Liver (tissue), 9 donors: ENCODE data around the gene ARHGEF9. TPM values are rescaled to one million over a fixed set of nuclear protein-coding genes. Genes with fewer than 3 reads are reported as not detected.

Experiments used
- DNase-seq: peaks from one replicate; pipeline ENCODE4 v3.0.0-alpha.2; 2017; ENCODE audit warnings: low spot score
- H3K27ac ChIP-seq, 2 donors: one replicate each; pipeline ENCODE4 v1.7.0; 2013; ENCODE audit warnings: inconsistent platforms in 2 of 2, low read length in 2 of 2, control low read depth in 1 of 2, low read depth in 1 of 2, mild to moderate bottlenecking in 1 of 2
- H3K27me3 ChIP-seq, 4 donors: one replicate each; pipeline versions ENCODE4 v1.6.1 to v1.7.0; 2013; ENCODE audit warnings: low read length in 3 of 4, inconsistent platforms in 1 of 4, mild to moderate bottlenecking in 1 of 4, moderate library complexity in 1 of 4; ENCODE audit not compliant: control insufficient read depth in 4 of 4, insufficient read depth in 4 of 4
- H3K36me3 ChIP-seq, 4 donors: one replicate each; pipeline versions ENCODE4 v1.6.1 to v1.7.0; 2013; ENCODE audit warnings: low read length in 3 of 4, mild to moderate bottlenecking in 3 of 4, low read depth in 1 of 4, moderate library complexity in 1 of 4; ENCODE audit not compliant: control insufficient read depth in 4 of 4, insufficient read depth in 3 of 4
- H3K4me1 ChIP-seq, 4 donors: one replicate each; pipeline versions ENCODE4 v1.6.1 to v1.7.0; 2013; ENCODE audit warnings: low read length in 3 of 4, mild to moderate bottlenecking in 3 of 4, moderate library complexity in 1 of 4; ENCODE audit not compliant: control insufficient read depth in 4 of 4, insufficient read depth in 4 of 4
- H3K4me3 ChIP-seq, 3 donors: one replicate each; pipeline versions ENCODE4 v1.6.1 to v1.7.0; 2013; ENCODE audit warnings: low read length in 3 of 3, control low read depth in 1 of 3, low read depth in 1 of 3, mild to moderate bottlenecking in 1 of 3
- H3K9ac ChIP-seq, 2 donors: one replicate each; pipeline ENCODE4 v1.7.0; 2013; ENCODE audit warnings: low read length in 2 of 2, mild to moderate bottlenecking in 2 of 2, moderate library complexity in 2 of 2, control low read depth in 1 of 2, low read depth in 1 of 2
- H3K9me3 ChIP-seq, 4 donors: one replicate each; pipeline versions ENCODE4 v1.6.1 to v1.7.0; 2013; ENCODE audit warnings: low read length in 3 of 4; ENCODE audit not compliant: control insufficient read depth in 4 of 4
- ATF3 ChIP-seq: IDR thresholded peaks from 2 replicates; pipeline ENCODE4 v1.6.1; 2016; ENCODE audit warnings: antibody characterized with exemption
- CTCF ChIP-seq: fragments of 150-350 bp; IDR thresholded peaks from 2 replicates; pipeline ENCODE4 v1.5.1; 2017; ENCODE audit warnings: improper control_type of control experiment, low read depth, low read length; ENCODE audit not compliant: missing input control
- EGR1 ChIP-seq, 2 donors: IDR thresholded peaks; 2 replicates each; pipeline ENCODE4 v1.6.1; 2016 to 2018; ENCODE audit warnings: antibody characterized with exemption in 2 of 2, low read depth in 2 of 2
- FOXA1 ChIP-seq: IDR thresholded peaks from 2 replicates; pipeline ENCODE4 v1.6.1; 2016; ENCODE audit warnings: antibody characterized with exemption
- FOXA2 ChIP-seq: IDR thresholded peaks from 2 replicates; pipeline ENCODE4 v1.6.1; 2016; ENCODE audit warnings: antibody characterized with exemption
- GABPA ChIP-seq, 2 donors: IDR thresholded peaks in 1 of 2; conservative IDR thresholded peaks in 1 of 2; 2 replicates each; pipeline ENCODE4 v1.6.1; 2016; ENCODE audit warnings: antibody characterized with exemption in 2 of 2, mild to moderate bottlenecking in 1 of 2, moderate library complexity in 1 of 2
- HNF4A ChIP-seq, 2 donors: conservative IDR thresholded peaks; 2 replicates each; pipeline ENCODE4 v1.6.1; 2016; ENCODE audit warnings: antibody characterized with exemption in 2 of 2, mild to moderate bottlenecking in 2 of 2
- HNF4G ChIP-seq: IDR thresholded peaks from 2 replicates; pipeline ENCODE4 v1.6.1; 2016; ENCODE audit warnings: antibody characterized with exemption
- JUND ChIP-seq, 2 donors: IDR thresholded peaks; 2 replicates each; pipeline ENCODE4 v1.6.1; 2016; ENCODE audit warnings: antibody characterized with exemption in 2 of 2
- NR2F2 ChIP-seq: IDR thresholded peaks from 2 replicates; pipeline ENCODE4 v1.6.1; 2016; ENCODE audit warnings: antibody characterized with exemption
- RAD21 ChIP-seq, 2 donors: IDR thresholded peaks; 2 replicates each; pipeline ENCODE4 v1.6.1; 2016; ENCODE audit warnings: antibody characterized with exemption in 2 of 2, mild to moderate bottlenecking in 2 of 2
- RXRA ChIP-seq, 2 donors: IDR thresholded peaks; 2 replicates each; pipeline ENCODE4 v1.6.1; 2017 to 2018; ENCODE audit warnings: antibody characterized with exemption in 2 of 2, mild to moderate bottlenecking in 1 of 2
- SP1 ChIP-seq: IDR thresholded peaks from 2 replicates; pipeline ENCODE4 v1.6.1; 2018; ENCODE audit warnings: antibody characterized with exemption, mild to moderate bottlenecking
- TAF1 ChIP-seq: conservative IDR thresholded peaks from 2 replicates; pipeline ENCODE4 v1.6.1; 2016; ENCODE audit warnings: antibody characterized with exemption, mild to moderate bottlenecking
- YY1 ChIP-seq: IDR thresholded peaks from 2 replicates; pipeline ENCODE4 v1.6.1; 2016; ENCODE audit warnings: antibody characterized with exemption, mild to moderate bottlenecking
- whole genome bisulfite sequencing: extraction: QIAGEN DNeasy Blood & Tissue Kit; methylation state at CpG from one replicate; pipeline ENCODE4 v1.1.7; 2013; 5-methylcytosine and 5-hydroxymethylcytosine counted together
- polyA plus RNA-seq, 2 donors: library from polyadenylated mRNA; stranded (reverse) in 1 of 2; unstranded in 1 of 2; fragments of 200-250 nt in 1 of 2; fragments of >200 nt in 1 of 2; fragmentation: Nextera tagmentation in 1 of 2; extraction: Ambion mirVana in 1 of 2; gene quantifications; one replicate each; pipeline versions ENCODE4 v1.2.1 to v1.2.3, GENCODE V29; 2013 to 2015
- total RNA-seq, 2 donors: library from RNA; depleted of rRNA; stranded (reverse); fragments of >200 nt; gene quantifications; one replicate each; pipeline ENCODE4 v1.2.3, GENCODE V29; 2014
- TF ChIP-seq, protein P1 (sequence below): IDR thresholded peaks from 2 replicates; pipeline ENCODE4 v1.6.1; 2016; ENCODE audit warnings: antibody characterized with exemption
- TF ChIP-seq, protein P2 (sequence below): IDR thresholded peaks from 2 replicates; pipeline ENCODE4 v1.6.1; 2016; ENCODE audit warnings: antibody characterized with exemption, mild to moderate bottlenecking
- donor health status: healthy.
- donor health status: healthy.
- donor health status: healthy.
- donor health status: healthy.
- donor health status: healthy.

ARHGEF9 gene
- total and polyA plus RNA-seq, 4 donors: 2.1 to 9.0 (median 6.2) TPM

DNA sequence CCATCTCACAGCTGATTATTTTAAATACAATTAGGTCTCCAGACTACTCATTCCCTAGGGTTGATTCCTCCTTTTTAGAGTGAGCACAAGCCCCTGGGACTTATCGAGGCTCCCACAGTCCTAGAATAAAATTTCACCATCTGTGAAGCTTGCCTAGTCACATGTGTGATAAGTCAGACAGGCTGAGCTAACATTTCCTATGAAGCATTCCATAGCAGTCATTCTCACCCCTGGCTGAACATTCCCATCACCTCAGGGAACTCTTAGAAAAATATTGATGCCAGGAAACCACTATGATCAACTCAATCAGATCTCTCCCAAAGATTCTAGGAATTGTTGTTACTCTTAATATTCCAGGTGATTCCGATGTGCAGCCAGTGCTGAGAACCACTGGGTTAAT lies 37.7 kb downstream of the ARHGEF9 start:
- DNase-seq: no peak
- H3K4me1 ChIP-seq: no peaks in the 10 kb centered on the region
- H3K27me3 ChIP-seq: no peaks in the 10 kb centered on the region
- H3K4me3 ChIP-seq: no peak overlapping the region
- WGBS: 84% methylated on average over 2 of the region's 2 CpGs
- no peaks in the 10 kb centered on the region for H3K36me3 ChIP-seq
- H3K9me3 ChIP-seq: no peaks in the 10 kb centered on the region
- H3K27ac ChIP-seq: no peak overlapping the region
- H3K9ac ChIP-seq: no peak overlapping the region
- TF ChIP-seq RXRA (IDR thresholded peaks at IDR 0.05) (no peak), TAF1 (no peak), RAD21 (IDR thresholded peaks at IDR 0.05) (no peak), JUND (IDR thresholded peaks at IDR 0.05) (no peak), CTCF (no peak), FOXA2 (no peak), EGR1 (IDR thresholded peaks at IDR 0.05; ENCODE audit: low read depth in 2 of 2) (no peak), NR2F2 (no peak), GABPA (IDR thresholded peaks at IDR 0.05 in 1 of 2, conservative IDR thresholded peaks at IDR 0.05 in 1 of 2) (no peak), FOXA1 (no peak), YY1 (no peak), SP1 (no peak), HNF4A (conservative IDR thresholded peaks at IDR 0.05) (no peak), ATF3 (no peak), HNF4G (no peak)
- TF ChIP-seq, protein P1, sequence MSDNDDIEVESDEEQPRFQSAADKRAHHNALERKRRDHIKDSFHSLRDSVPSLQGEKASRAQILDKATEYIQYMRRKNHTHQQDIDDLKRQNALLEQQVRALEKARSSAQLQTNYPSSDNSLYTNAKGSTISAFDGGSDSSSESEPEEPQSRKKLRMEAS: no peak
- TF ChIP-seq, protein P2, sequence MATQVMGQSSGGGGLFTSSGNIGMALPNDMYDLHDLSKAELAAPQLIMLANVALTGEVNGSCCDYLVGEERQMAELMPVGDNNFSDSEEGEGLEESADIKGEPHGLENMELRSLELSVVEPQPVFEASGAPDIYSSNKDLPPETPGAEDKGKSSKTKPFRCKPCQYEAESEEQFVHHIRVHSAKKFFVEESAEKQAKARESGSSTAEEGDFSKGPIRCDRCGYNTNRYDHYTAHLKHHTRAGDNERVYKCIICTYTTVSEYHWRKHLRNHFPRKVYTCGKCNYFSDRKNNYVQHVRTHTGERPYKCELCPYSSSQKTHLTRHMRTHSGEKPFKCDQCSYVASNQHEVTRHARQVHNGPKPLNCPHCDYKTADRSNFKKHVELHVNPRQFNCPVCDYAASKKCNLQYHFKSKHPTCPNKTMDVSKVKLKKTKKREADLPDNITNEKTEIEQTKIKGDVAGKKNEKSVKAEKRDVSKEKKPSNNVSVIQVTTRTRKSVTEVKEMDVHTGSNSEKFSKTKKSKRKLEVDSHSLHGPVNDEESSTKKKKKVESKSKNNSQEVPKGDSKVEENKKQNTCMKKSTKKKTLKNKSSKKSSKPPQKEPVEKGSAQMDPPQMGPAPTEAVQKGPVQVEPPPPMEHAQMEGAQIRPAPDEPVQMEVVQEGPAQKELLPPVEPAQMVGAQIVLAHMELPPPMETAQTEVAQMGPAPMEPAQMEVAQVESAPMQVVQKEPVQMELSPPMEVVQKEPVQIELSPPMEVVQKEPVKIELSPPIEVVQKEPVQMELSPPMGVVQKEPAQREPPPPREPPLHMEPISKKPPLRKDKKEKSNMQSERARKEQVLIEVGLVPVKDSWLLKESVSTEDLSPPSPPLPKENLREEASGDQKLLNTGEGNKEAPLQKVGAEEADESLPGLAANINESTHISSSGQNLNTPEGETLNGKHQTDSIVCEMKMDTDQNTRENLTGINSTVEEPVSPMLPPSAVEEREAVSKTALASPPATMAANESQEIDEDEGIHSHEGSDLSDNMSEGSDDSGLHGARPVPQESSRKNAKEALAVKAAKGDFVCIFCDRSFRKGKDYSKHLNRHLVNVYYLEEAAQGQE: no peak

GRCh38 chrX:63746715-63747114 lies 38.3 kb downstream of the ARHGEF9 start:
- TF ChIP-seq NR2F2 (no peak), GABPA (IDR thresholded peaks at IDR 0.05 in 1 of 2, conservative IDR thresholded peaks at IDR 0.05 in 1 of 2) (no peak), RXRA (IDR thresholded peaks at IDR 0.05) (no peak), HNF4A (conservative IDR thresholded peaks at IDR 0.05) (no peak), FOXA1 (no peak)
- TF ChIP-seq, protein P2: no peak
- TF ChIP-seq, protein P1: no peak
- no peaks in the 10 kb centered on the region for H3K27me3 ChIP-seq
- H3K4me3 ChIP-seq: no peak overlapping the region
- no peak overlapping the region for H3K9ac ChIP-seq
- WGBS: 81% methylated on average over 3 of the region's 3 CpGs
- H3K4me1 ChIP-seq: no peaks in the 10 kb centered on the region
- DNase-seq: no peak
- no peaks in the 10 kb centered on the region for H3K36me3 ChIP-seq
- H3K9me3 ChIP-seq: no peaks in the 10 kb centered on the region
- H3K27ac ChIP-seq: no peak overlapping the region
